ENCODE results near the gene FGFR3.

The FGFR3 gene

GRCh38 chr4:1804638-1805492, 11.8 kb downstream of the FGFR3 start:
- DNase-seq (ENCODE audit: low read depth): no peak
- H3K4me3 ChIP-seq (ENCODE audit: control insufficient read depth, low read depth, low read length): no peak overlapping the region
- TF ChIP-seq CTCF (IDR thresholded peaks at IDR 0.05; ENCODE audit: control insufficient read depth, insufficient read depth, low read depth, low read length, missing control alignments): no peak

GRCh38 chr4:1805493-1806222, 12.6 kb downstream of the FGFR3 start:
- DNase-seq (ENCODE audit: low read depth): no peak
- no peak overlapping the region for H3K4me3 ChIP-seq (ENCODE audit: control insufficient read depth, low read depth, low read length)
- no peak for TF ChIP-seq CTCF (IDR thresholded peaks at IDR 0.05; ENCODE audit: control insufficient read depth, insufficient read depth, low read depth, low read length, missing control alignments)

GRCh38 chr4:1806223-1806564, 13.1 kb downstream of the FGFR3 start:
- DNase-seq (ENCODE audit: low read depth): no peak
- no peak overlapping the region for H3K4me3 ChIP-seq (ENCODE audit: control insufficient read depth, low read depth, low read length)
- TF ChIP-seq CTCF (IDR thresholded peaks at IDR 0.05; ENCODE audit: control insufficient read depth, insufficient read depth, low read depth, low read length, missing control alignments): no peak

GRCh38 chr4:1806596-1807331, 13.7 kb downstream of the FGFR3 start:
- no peak for DNase-seq (ENCODE audit: low read depth)
- no peak overlapping the region for H3K4me3 ChIP-seq (ENCODE audit: control insufficient read depth, low read depth, low read length)
- TF ChIP-seq CTCF (IDR thresholded peaks at IDR 0.05; ENCODE audit: control insufficient read depth, insufficient read depth, low read depth, low read length, missing control alignments): no peak

GRCh38 chr4:1807332-1807777, 14.3 kb downstream of the FGFR3 start:
- no peak overlapping the region for H3K4me3 ChIP-seq (ENCODE audit: control insufficient read depth, low read depth, low read length)
- TF ChIP-seq CTCF (IDR thresholded peaks at IDR 0.05; ENCODE audit: control insufficient read depth, insufficient read depth, low read depth, low read length, missing control alignments): no peak
- DNase-seq (ENCODE audit: low read depth): no peak

- no peak for TF ChIP-seq CTCF (IDR thresholded peaks at IDR 0.05; ENCODE audit: control insufficient read depth, insufficient read depth, low read depth, low read length, missing control alignments)
- no peak overlapping the region for H3K4me3 ChIP-seq (ENCODE audit: control insufficient read depth, low read depth, low read length)
- DNase-seq (ENCODE audit: low read depth): no peak
Observed at GRCh38 chr4:1808396-1808795, 15.3 kb downstream of the FGFR3 start.

Data from AG09309 (cell line).